Colonic mucosa (tissue), 4 donors: ENCODE data around the gene BMP5. TPM values are rescaled to one million over a fixed set of nuclear protein-coding genes. Genes with fewer than 3 reads are reported as not detected.

Experiments
- DNase-seq: peaks from one replicate; pipeline ENCODE4 v3.0.0-alpha.2; 2020
- H3K27ac ChIP-seq: fragments of 200-600 bp; one replicate; pipeline ENCODE4 v1.8.0; 2021
- H3K27me3 ChIP-seq: fragments of 200-600 bp; one replicate; pipeline ENCODE4 v1.8.0; 2021
- H3K36me3 ChIP-seq: fragments of 200-600 bp; one replicate; pipeline ENCODE4 v1.8.0; 2021
- H3K4me1 ChIP-seq: fragments of 200-600 bp; one replicate; pipeline ENCODE4 v1.8.0; 2021; ENCODE audit warnings: mild to moderate bottlenecking
- H3K4me3 ChIP-seq: fragments of 200-600 bp; one replicate; pipeline ENCODE4 v1.8.0; 2021
- H3K9ac ChIP-seq, 2 donors: one replicate each; pipeline ENCODE4 v1.7.0; 2013; ENCODE audit warnings: control low read depth in 2 of 2, low read depth in 2 of 2, low read length in 2 of 2
- H3K9me3 ChIP-seq: fragments of 200-600 bp; one replicate; pipeline ENCODE4 v1.8.0; 2021
- intact Hi-C: fragments of 100-400 bp; cut with DNase I; formaldehyde crosslinking; loops from one replicate; pipeline ENCODE4 v1.14.1; 2022
- total RNA-seq, 2 donors: library from RNA; stranded (reverse); fragmentation: NEBNext Ultra II Directional in 1 of 2; extraction: Animal tissue kit (Norgen Biotek cat#: 25700) in 1 of 2; gene quantifications; one replicate each; pipeline ENCODE4 v1.2.1, GENCODE V29; 2021
- TF ChIP-seq, protein P1 (sequence below): fragments of 200-600 bp; IDR thresholded peaks from one replicate; pipeline ENCODE4 v1.8.0; 2022; ENCODE audit warnings: antibody characterized with exemption, mild to moderate bottlenecking
- donor health status: healthy.
- donor health status: DM: no; HTN: no; CAD: no.
- donor health status: DM: no; HTN: no; CAD: no.

BMP5 gene
- total RNA-seq, 2 donors from 2014 or later = 2.4 to 3.2 TPM

DNA sequence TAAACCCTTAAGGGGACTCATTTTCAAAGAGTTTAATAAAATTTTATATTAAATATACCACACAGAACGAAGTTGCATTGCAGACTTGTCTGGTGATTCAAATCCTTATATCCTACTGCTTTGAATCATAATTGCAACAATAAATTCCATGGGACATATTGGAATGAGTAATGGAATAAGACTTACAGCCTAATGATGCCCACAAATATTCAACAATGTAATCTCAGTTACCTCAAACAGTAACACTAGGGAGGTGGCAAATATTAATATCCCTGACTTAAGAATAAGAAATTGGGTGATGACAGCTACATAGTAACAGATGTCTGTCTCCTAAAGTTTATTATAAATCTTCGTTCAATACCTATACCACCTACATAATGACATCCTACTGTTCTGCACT, 52.6 kb downstream of the BMP5 start:
- Histone ChIP-seq H3K27me3 (no peaks in the 10 kb centered on the region), H3K4me3 (no peak overlapping the region), H3K36me3 (no peaks in the 10 kb centered on the region), H3K9ac (no peak overlapping the region), H3K4me1 (no peaks in the 10 kb centered on the region), H3K9me3 (no peaks in the 10 kb centered on the region), H3K27ac (no peak overlapping the region)
- intact Hi-C loops = no loop called here
- no peak for DNase-seq
- TF ChIP-seq, protein P1, sequence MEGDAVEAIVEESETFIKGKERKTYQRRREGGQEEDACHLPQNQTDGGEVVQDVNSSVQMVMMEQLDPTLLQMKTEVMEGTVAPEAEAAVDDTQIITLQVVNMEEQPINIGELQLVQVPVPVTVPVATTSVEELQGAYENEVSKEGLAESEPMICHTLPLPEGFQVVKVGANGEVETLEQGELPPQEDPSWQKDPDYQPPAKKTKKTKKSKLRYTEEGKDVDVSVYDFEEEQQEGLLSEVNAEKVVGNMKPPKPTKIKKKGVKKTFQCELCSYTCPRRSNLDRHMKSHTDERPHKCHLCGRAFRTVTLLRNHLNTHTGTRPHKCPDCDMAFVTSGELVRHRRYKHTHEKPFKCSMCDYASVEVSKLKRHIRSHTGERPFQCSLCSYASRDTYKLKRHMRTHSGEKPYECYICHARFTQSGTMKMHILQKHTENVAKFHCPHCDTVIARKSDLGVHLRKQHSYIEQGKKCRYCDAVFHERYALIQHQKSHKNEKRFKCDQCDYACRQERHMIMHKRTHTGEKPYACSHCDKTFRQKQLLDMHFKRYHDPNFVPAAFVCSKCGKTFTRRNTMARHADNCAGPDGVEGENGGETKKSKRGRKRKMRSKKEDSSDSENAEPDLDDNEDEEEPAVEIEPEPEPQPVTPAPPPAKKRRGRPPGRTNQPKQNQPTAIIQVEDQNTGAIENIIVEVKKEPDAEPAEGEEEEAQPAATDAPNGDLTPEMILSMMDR = no peak

DNA sequence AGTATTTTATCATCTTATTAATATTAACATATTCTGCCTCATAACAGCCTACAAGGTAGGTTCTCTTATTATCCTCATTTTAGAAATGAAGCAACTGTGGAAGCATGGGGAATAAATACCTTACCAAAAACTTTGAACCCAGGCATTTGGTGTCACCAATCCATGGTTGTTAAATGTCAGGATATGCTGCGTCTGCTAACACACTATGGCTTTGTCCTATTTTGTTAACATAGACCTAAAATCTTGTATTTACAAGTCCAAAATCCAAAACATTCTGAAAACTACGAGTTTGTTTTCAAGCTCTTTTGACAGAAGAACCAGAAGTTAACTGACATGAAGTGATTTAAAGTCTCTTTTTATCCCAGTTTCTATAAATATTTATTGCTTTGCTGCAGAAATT, 53.4 kb downstream of the BMP5 start:
- Histone ChIP-seq H3K4me3 (no peak overlapping the region), H3K36me3 (no peaks in the 10 kb centered on the region), H3K9ac (no peak overlapping the region), H3K4me1 (no peaks in the 10 kb centered on the region), H3K27me3 (no peaks in the 10 kb centered on the region), H3K27ac (no peak overlapping the region), H3K9me3 (no peaks in the 10 kb centered on the region)
- no peak for DNase-seq
- TF ChIP-seq, protein P1 = no peak
- intact Hi-C loops = no loop called here

DNA sequence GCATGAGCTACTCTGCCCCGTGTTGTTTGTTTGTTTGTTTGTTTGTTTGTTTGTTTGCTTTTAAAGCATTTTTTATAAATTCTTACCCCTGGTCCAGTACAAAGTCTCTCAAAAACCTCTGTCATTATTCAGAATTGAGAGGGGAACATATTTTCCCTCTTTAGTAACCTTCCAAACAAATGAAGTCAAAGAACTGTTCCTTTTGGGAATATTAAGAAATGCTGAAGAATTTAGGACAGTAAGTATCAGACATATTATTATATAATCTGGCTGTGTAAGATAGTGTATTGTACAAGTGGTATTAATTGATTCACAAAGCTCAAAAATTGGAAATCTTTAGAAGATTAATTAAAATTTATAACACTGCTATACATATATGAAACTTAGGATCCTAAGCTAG, 54.7 kb downstream of the BMP5 start:
- no peak overlapping the region for H3K9ac ChIP-seq
- no peak overlapping the region for H3K4me3 ChIP-seq
- H3K9me3 ChIP-seq = no peaks in the 10 kb centered on the region
- DNase-seq = no peak
- H3K36me3 ChIP-seq = no peaks in the 10 kb centered on the region
- H3K27me3 ChIP-seq = no peaks in the 10 kb centered on the region
- TF ChIP-seq, protein P1 = no peak
- no peak overlapping the region for H3K27ac ChIP-seq
- intact Hi-C loops = no loop called here
- no peaks in the 10 kb centered on the region for H3K4me1 ChIP-seq

DNA sequence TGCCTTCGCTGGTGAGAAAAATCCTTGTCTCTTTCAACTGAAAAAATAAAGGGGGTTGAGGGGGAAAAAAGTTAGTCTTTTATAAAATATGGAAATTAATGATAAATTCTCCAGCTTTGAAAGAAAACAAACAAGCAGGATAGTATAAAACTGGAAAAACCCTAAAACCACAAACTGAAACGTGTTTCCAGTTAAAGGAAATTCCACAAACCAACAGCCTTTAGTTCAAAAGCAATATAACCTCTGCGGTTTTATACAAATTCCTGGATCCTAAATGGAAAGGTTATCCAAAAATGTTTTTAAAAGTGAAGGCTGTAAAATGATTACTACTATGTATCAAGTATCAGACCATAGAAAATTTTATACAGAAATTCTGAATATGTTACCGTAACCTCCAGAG, 55.6 kb downstream of the BMP5 start:
- intact Hi-C loops = no loop called here
- no peak overlapping the region for H3K4me3 ChIP-seq
- no peaks in the 10 kb centered on the region for H3K36me3 ChIP-seq
- H3K27me3 ChIP-seq = no peaks in the 10 kb centered on the region
- H3K27ac ChIP-seq = no peak overlapping the region
- no peaks in the 10 kb centered on the region for H3K9me3 ChIP-seq
- no peak overlapping the region for H3K9ac ChIP-seq
- no peaks in the 10 kb centered on the region for H3K4me1 ChIP-seq
- TF ChIP-seq, protein P1 = no peak
- DNase-seq = no peak

DNA sequence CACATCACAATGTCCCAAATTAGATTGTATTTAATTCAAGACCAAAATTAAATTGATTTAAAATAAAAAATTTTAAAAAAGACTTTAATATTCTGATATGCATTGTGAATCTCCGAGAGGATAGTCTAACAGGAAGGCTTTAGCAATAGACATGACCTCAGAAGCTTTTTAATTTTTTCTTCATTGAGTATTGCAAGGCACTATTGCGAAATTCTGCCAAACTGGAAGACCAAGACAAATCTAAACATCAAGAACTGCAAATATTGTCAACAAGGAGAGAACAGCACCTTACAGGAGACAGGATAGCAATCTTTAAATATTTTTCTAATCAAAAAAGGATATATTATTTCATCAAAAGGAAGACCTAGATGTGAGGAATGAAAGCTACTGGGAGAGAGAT, 56.9 kb downstream of the BMP5 start:
- TF ChIP-seq, protein P1 = no peak
- intact Hi-C loops = no loop called here
- Histone ChIP-seq H3K27me3 (no peaks in the 10 kb centered on the region), H3K4me3 (no peak overlapping the region), H3K9ac (no peak overlapping the region), H3K4me1 (no peaks in the 10 kb centered on the region), H3K9me3 (no peaks in the 10 kb centered on the region), H3K36me3 (no peaks in the 10 kb centered on the region), H3K27ac (no peak overlapping the region)
- no peak for DNase-seq

DNA sequence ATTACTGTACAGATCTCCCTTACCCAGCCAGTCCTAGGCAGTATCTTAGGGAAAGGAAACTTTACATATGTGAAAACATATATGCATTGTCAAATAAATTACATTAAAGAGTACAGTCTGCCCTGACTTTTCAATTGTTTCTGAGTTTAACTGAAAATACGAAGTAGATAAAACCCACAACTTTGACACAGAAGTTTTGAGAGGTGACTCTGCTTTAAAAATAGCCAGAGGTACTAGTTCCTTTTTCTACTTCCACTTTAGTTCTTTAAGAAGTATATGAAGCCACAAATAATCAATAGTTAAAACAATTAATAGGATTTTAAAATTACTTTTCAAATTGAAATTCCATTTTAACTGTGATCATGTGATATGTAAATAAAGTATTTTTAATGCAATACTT, 62.9 kb downstream of the BMP5 start:
- no peak overlapping the region for H3K4me3 ChIP-seq
- no peak for DNase-seq
- H3K9ac ChIP-seq = no peak overlapping the region
- TF ChIP-seq, protein P1 = no peak
- H3K9me3 ChIP-seq = no peaks in the 10 kb centered on the region
- intact Hi-C loops = no loop called here
- no peaks in the 10 kb centered on the region for H3K4me1 ChIP-seq
- no peak overlapping the region for H3K27ac ChIP-seq
- no peaks in the 10 kb centered on the region for H3K27me3 ChIP-seq
- no peaks in the 10 kb centered on the region for H3K36me3 ChIP-seq
